GM19397 (cell line): Measurements from ENCODE around the gene RPL29.
"Not testable (repeated sequence)": the region's sequence is repeated elsewhere in the genome, so short reads cannot be mapped to it uniquely, and the experiment has no call there.

Source experiments
- ATAC-seq: cut with Tn5 transposase; IDR thresholded peaks from one replicate; pipeline ENCODE4 v1.9.1; 2021; ENCODE audit warnings: mild to moderate bottlenecking, moderate library complexity; ENCODE audit not compliant: unreplicated experiment

RPL29 gene

GRCh38 chr3:51995346-51996163, at the start of gene RPL29:
TSS of gene RPL29 (minus strand) at chr3:51995895. CDS start at chr3:51995461, 434 bp downstream.
- ATAC-seq, result peak; percentile 81

- ATAC-seq, result no peak
Observed at GRCh38 chr3:52044869-52045619, 49.3 kb upstream of the RPL29 start.

GRCh38 chr3:52043750-52044149, 48.1 kb upstream of the RPL29 start:
- no peak for ATAC-seq

- ATAC-seq, result not testable (repeated sequence)
Observed at GRCh38 chr3:52043039-52043438, 47.3 kb upstream of the RPL29 start.

- ATAC-seq, result no peak
Observed at GRCh38 chr3:52041118-52041731, 45.5 kb upstream of the RPL29 start.

- no peak for ATAC-seq
Observed at GRCh38 chr3:52040600-52040999, 44.9 kb upstream of the RPL29 start.

- no peak for ATAC-seq
Observed at GRCh38 chr3:52039846-52040245, 44.2 kb upstream of the RPL29 start.

GRCh38 chr3:52039426-52039825, 43.7 kb upstream of the RPL29 start:
- no peak for ATAC-seq

- no peak for ATAC-seq
Observed at GRCh38 chr3:52038227-52038626, 42.5 kb upstream of the RPL29 start.

GRCh38 chr3:52037291-52037690, 41.6 kb upstream of the RPL29 start:
- no peak for ATAC-seq

GRCh38 chr3:52036829-52037228, 41.1 kb upstream of the RPL29 start:
- ATAC-seq, result no peak

GRCh38 chr3:52036222-52036694, 40.6 kb upstream of the RPL29 start:
- peak; percentile 49 for ATAC-seq

- no peak for ATAC-seq
Observed at GRCh38 chr3:52034651-52035050, 39.0 kb upstream of the RPL29 start.

GRCh38 chr3:52034212-52034611, 38.5 kb upstream of the RPL29 start:
- ATAC-seq, result no peak

GRCh38 chr3:52033748-52034147, 38.1 kb upstream of the RPL29 start:
- not testable (repeated sequence) for ATAC-seq

GRCh38 chr3:52032702-52033408, 37.2 kb upstream of the RPL29 start:
- no peak for ATAC-seq

GRCh38 chr3:52031896-52032295, 36.2 kb upstream of the RPL29 start:
- no peak for ATAC-seq

GRCh38 chr3:52030714-52031310, 35.1 kb upstream of the RPL29 start:
- ATAC-seq, result no peak

GRCh38 chr3:52029535-52029934, 33.8 kb upstream of the RPL29 start:
- no peak for ATAC-seq

- ATAC-seq, result no peak
Observed at GRCh38 chr3:52029053-52029452, 33.4 kb upstream of the RPL29 start.

GRCh38 chr3:52028572-52028971, 32.9 kb upstream of the RPL29 start:
- ATAC-seq, result no peak
